Ishikawa (cell line): ENCODE measurements around the gene TSPAN12.

Experiments used
- CEBPB ChIP-seq: IDR thresholded peaks from 2 replicates; pipeline ENCODE4 v1.6.1; 2012
- CREB1 ChIP-seq: IDR thresholded peaks from 2 replicates; pipeline ENCODE4 v1.6.1; 2012; ENCODE audit warnings: low read depth
- EGR1 ChIP-seq: IDR thresholded peaks from 2 replicates; pipeline ENCODE4 v1.6.1; 2012
- EP300 ChIP-seq: IDR thresholded peaks from 2 replicates; pipeline ENCODE4 v1.6.1; 2012; ENCODE audit warnings: borderline replicate concordance
- FOXM1 ChIP-seq: IDR thresholded peaks from 2 replicates; pipeline ENCODE4 v1.6.1; 2012; ENCODE audit warnings: low read depth, borderline replicate concordance
- MAX ChIP-seq: IDR thresholded peaks from 2 replicates; pipeline ENCODE4 v1.6.1; 2012
- NFIC ChIP-seq: IDR thresholded peaks from 2 replicates; pipeline ENCODE4 v1.6.1; 2012
- RAD21 ChIP-seq: IDR thresholded peaks from 2 replicates; pipeline ENCODE4 v1.6.1; 2012; ENCODE audit warnings: low read depth
- REST ChIP-seq: IDR thresholded peaks from 2 replicates; pipeline ENCODE4 v1.6.1; 2012; ENCODE audit warnings: low read depth, mild to moderate bottlenecking
- TAF1 ChIP-seq: IDR thresholded peaks from 2 replicates; pipeline ENCODE4 v1.6.1; 2012; ENCODE audit warnings: low read depth, mild to moderate bottlenecking
- TCF12 ChIP-seq: IDR thresholded peaks from 2 replicates; pipeline ENCODE4 v1.6.1; 2012; ENCODE audit warnings: low read depth
- TEAD4 ChIP-seq: IDR thresholded peaks from 2 replicates; pipeline ENCODE4 v1.6.1; 2012
- USF1 ChIP-seq: IDR thresholded peaks from 2 replicates; pipeline ENCODE4 v1.6.1; 2012
- YY1 ChIP-seq: IDR thresholded peaks from 2 replicates; pipeline ENCODE4 v1.6.1; 2012; ENCODE audit warnings: low read depth
- ZBTB7A ChIP-seq: IDR thresholded peaks from 2 replicates; pipeline ENCODE4 v1.6.1; 2012; ENCODE audit warnings: low read depth

The TSPAN12 gene

GRCh38 chr7:120829487-120829886 is 28.5 kb downstream of the TSPAN12 start:
- TF ChIP-seq TAF1: no peak
- TF ChIP-seq MAX: no peak
- TF ChIP-seq NFIC: no peak
- TF ChIP-seq CREB1: no peak

GRCh38 chr7:120828528-120828927 is 29.4 kb downstream of the TSPAN12 start:
- TF ChIP-seq EGR1: no peak
- no peak for TF ChIP-seq REST
- no peak for TF ChIP-seq NFIC
- TF ChIP-seq YY1: no peak
- no peak for TF ChIP-seq ZBTB7A
- no peak for TF ChIP-seq TCF12
- no peak for TF ChIP-seq TEAD4

GRCh38 chr7:120827371-120828118 is 30.4 kb downstream of the TSPAN12 start:
- TF ChIP-seq MAX (no peak), NFIC (no peak), REST (no peak), RAD21 (no peak), USF1 (no peak), TAF1 (no peak), CREB1 (no peak), CEBPB (no peak), TCF12 (no peak), TEAD4 (no peak), EP300 (no peak), YY1 (no peak), EGR1 (no peak), FOXM1 (no peak)

GRCh38 chr7:120825576-120825975 is 32.4 kb downstream of the TSPAN12 start:
- no peak for TF ChIP-seq ZBTB7A
- no peak for TF ChIP-seq EGR1
- TF ChIP-seq YY1: no peak
- no peak for TF ChIP-seq NFIC
- no peak for TF ChIP-seq CEBPB
- TF ChIP-seq EP300: no peak
- TF ChIP-seq TAF1: no peak
- no peak for TF ChIP-seq REST
- no peak for TF ChIP-seq MAX
- no peak for TF ChIP-seq FOXM1
- no peak for TF ChIP-seq USF1
- no peak for TF ChIP-seq TCF12
